K562 (cell line): ENCODE measurements around the gene POMGNT2. TPM values are rescaled to one million over a fixed set of nuclear protein-coding genes. Genes with fewer than 3 reads are reported as not detected.

ENCODE experiments used
- ATAC-seq: fragments of 200-7000 bp; cut with Tn5 transposase; 3 replicates; pipeline ENCODE4 v1.9.1; 2020; ENCODE audit warnings: moderate library complexity
- BruUV-seq: library from RNA; stranded (reverse); fragments of 400-500 nt; replicated peaks from 2 replicates; lab custom pipeline; 2021; lab: Mats Ljungman, UMichigan
- CTCF ChIA-PET: fragments of 300-600 bp; formaldehyde crosslinking; extraction: SDS; loops from one replicate; lab custom pipeline; 2021; ENCODE audit warnings: low intra/inter-chr PET ratio; lab: Yijun Ruan, JAX
- POLR2A ChIA-PET: fragments of 300-600, 350-650 bp; sonication (Branson Sonifier 250); formaldehyde crosslinking; extraction: SDS; loops from one replicate; lab custom pipeline; 2021; ENCODE audit warnings: antibody characterized with exemption, inconsistent platforms; lab: Yijun Ruan, JAX
- DNase-seq, 4 experiments: peaks; one replicate each; pipeline versions ENCODE4 v3.0.0 to v3.0.0-alpha.2; 2011 to 2018; ENCODE audit warnings: low spot score in 3 of 4, mixed read lengths in 3 of 4; ENCODE audit errors: extremely low read depth in 1 of 4
- FAIRE-seq: peaks from 2 replicates; lab custom pipeline; 2011; peaks lifted over from hg19 to GRCh38; lab: Jason Lieb, UNC
- H2AFZ ChIP-seq: 2 replicates; pipeline ENCODE4 v1.6.0; 2011; ENCODE audit warnings: low read depth, low read length, control low read depth, inconsistent platforms
- H3K27ac ChIP-seq: fragments of 200-600 bp; 3 replicates; pipeline ENCODE4 v1.8.0; 2011; ENCODE audit warnings: low read depth, mild to moderate bottlenecking, control low read depth, inconsistent platforms, low read length, moderate library complexity, mixed read lengths; ENCODE audit errors: extremely low read depth
- H3K27me3 ChIP-seq, 2 experiments: fragments of 300-600 bp in 1 of 2; 2 replicates in 1 of 2; 3 replicates in 1 of 2; pipeline versions ENCODE4 v1.6.0 to v1.8.0; 2011; ENCODE audit warnings: inconsistent platforms in 2 of 2, low read length in 2 of 2, mild to moderate bottlenecking in 1 of 2, mixed read lengths in 1 of 2, moderate library complexity in 1 of 2; ENCODE audit not compliant: control insufficient read depth in 2 of 2, insufficient read depth in 2 of 2
- H3K36me3 ChIP-seq: fragments of 300-600 bp; 3 replicates; pipeline ENCODE4 v1.8.0; 2011; ENCODE audit warnings: mild to moderate bottlenecking, low read length, inconsistent platforms; ENCODE audit not compliant: control insufficient read depth, insufficient read depth
- H3K4me1 ChIP-seq, 2 experiments: fragments of 200-600 bp in 1 of 2; replicated peaks in 1 of 2; 2 replicates in 1 of 2; 3 replicates in 1 of 2; pipeline versions ENCODE4 v1.5.1 to v1.8.0; 2011; ENCODE audit warnings: inconsistent platforms in 2 of 2, low read length in 2 of 2, mild to moderate bottlenecking in 1 of 2, mixed read lengths in 1 of 2, moderate library complexity in 1 of 2; ENCODE audit not compliant: control insufficient read depth in 2 of 2, insufficient read depth in 2 of 2
- H3K4me2 ChIP-seq: 2 replicates; pipeline ENCODE4 v1.6.1; 2011; ENCODE audit warnings: low read length, control low read depth, inconsistent platforms, mixed read lengths; ENCODE audit not compliant: insufficient read depth
- H3K4me3 ChIP-seq: fragments of 200-600 bp; sonication (generic), shearing (Covaris generic); 2 replicates; pipeline ENCODE4 v1.5.1; 2016; ENCODE audit warnings: control low read depth, inconsistent platforms
- H3K79me2 ChIP-seq: fragments of 200-600 bp; 3 replicates; pipeline ENCODE4 v1.8.0; 2011; ENCODE audit warnings: low read length, inconsistent platforms; ENCODE audit not compliant: control insufficient read depth, insufficient read depth
- H3K9ac ChIP-seq, 2 experiments: 2 replicates each; pipeline versions ENCODE4 v1.6.0 to v1.6.1; 2011; ENCODE audit warnings: low read depth in 2 of 2, low read length in 2 of 2, control low read depth in 1 of 2, inconsistent platforms in 1 of 2, mild to moderate bottlenecking in 1 of 2, mixed read lengths in 1 of 2; ENCODE audit not compliant: insufficient read depth in 1 of 2
- H3K9me1 ChIP-seq: one replicate; pipeline ENCODE4 v1.6.0; 2011; ENCODE audit warnings: inconsistent platforms, mild to moderate bottlenecking, low read length, moderate library complexity; ENCODE audit not compliant: control insufficient read depth, insufficient read depth
- H3K9me3 ChIP-seq: replicated peaks from 2 replicates; pipeline ENCODE4 v1.5.1; 2011; ENCODE audit warnings: low read depth, low read length, inconsistent platforms; ENCODE audit not compliant: control insufficient read depth, insufficient read depth
- H4K20me1 ChIP-seq: replicated peaks from 2 replicates; pipeline ENCODE4 v1.6.1; 2011; ENCODE audit warnings: low read length, inconsistent platforms, mixed read lengths; ENCODE audit not compliant: control insufficient read depth, insufficient read depth
- CCNT2 ChIP-seq: IDR thresholded peaks from 2 replicates; pipeline ENCODE4 v1.6.1; 2011; ENCODE audit warnings: borderline replicate concordance, low read depth, mild to moderate bottlenecking, moderate library complexity, mixed read lengths, low read length; ENCODE audit not compliant: insufficient read length; ENCODE audit errors: extremely low read depth
- EZH2 ChIP-seq: IDR thresholded peaks from 2 replicates; pipeline ENCODE4 v1.6.1; 2012; ENCODE audit warnings: low read depth, mild to moderate bottlenecking, inconsistent platforms, low read length, borderline replicate concordance
- FOXJ3 ChIP-seq: sonication (generic); formaldehyde crosslinking; IDR thresholded peaks from 2 replicates; pipeline ENCODE4 v1.4.0; 2020; ENCODE audit warnings: mild to moderate bottlenecking, missing genetic modification reagents
- HMGN3 ChIP-seq: IDR thresholded peaks from 2 replicates; pipeline ENCODE4 v1.6.1; 2011; ENCODE audit warnings: borderline replicate concordance, low read depth, mild to moderate bottlenecking, mixed read lengths, low read length; ENCODE audit not compliant: insufficient read length; ENCODE audit errors: extremely low read depth
- MED1 ChIP-seq: sonication (generic); formaldehyde crosslinking; IDR thresholded peaks from 2 replicates; pipeline ENCODE4 v1.8.1; 2023; ENCODE audit warnings: missing genetic modification reagents, borderline replicate concordance
- RB1 ChIP-seq: fragments of 450-650 bp; IDR thresholded peaks from 2 replicates; pipeline ENCODE4 v1.6.1; 2017; ENCODE audit warnings: low read depth, mild to moderate bottlenecking
- U2AF2 ChIP-seq: fragments of 200-400 bp; formaldehyde crosslinking; optimal IDR thresholded peaks from 2 replicates; pipeline ENCODE3; 2017; ENCODE audit warnings: low read depth, mild to moderate bottlenecking, low read length
- ZBTB5 ChIP-seq: fragments of 450-650 bp; IDR thresholded peaks from 2 replicates; pipeline ENCODE4 v1.6.1; 2017; ENCODE audit warnings: antibody characterized with exemption
- ZC3H4 ChIP-seq: sonication (generic); formaldehyde crosslinking; IDR thresholded peaks from 2 replicates; pipeline ENCODE4 v1.9.0; 2021; ENCODE audit warnings: missing genetic modification reagents, borderline replicate concordance
- WGBS: fragments of 100-300 bp; shearing (Covaris generic); methylation state at CpG from one replicate; pipeline ENCODE4 v1.1.6; 2016; ENCODE audit warnings: low coverage, mixed read lengths; ENCODE audit not compliant: insufficient coverage; ENCODE audit errors: missing lambda C conversion rate; 5-methylcytosine and 5-hydroxymethylcytosine counted together
- in situ Hi-C: fragments of 300-500 bp; cut with MboI; formaldehyde crosslinking; loops from 4 replicates; pipeline ENCODE4 v1.15.0; 2018; ENCODE audit warnings: inconsistent platforms, mixed read lengths
- intact Hi-C: fragments of 100-400 bp; cut with micrococcal nuclease; formaldehyde crosslinking; loops from 2 replicates; pipeline ENCODE4 v1.14.2; 2022
- polyA plus RNA-seq, 8 experiments: library from polyadenylated mRNA; depleted of rRNA in 4 of 8; stranded (reverse) in 5 of 8; unstranded in 3 of 8; fragments of >200 nt; fragmentation: Nextera tagmentation in 2 of 8; fragmentation: Illumina TruSeq in 1 of 8; extraction: Ambion mirVana in 2 of 8; extraction: Trizol in 1 of 8; gene quantifications; 2 replicates each; pipeline versions ENCODE4 v1.2.1 to v1.2.3, GENCODE V29; 2011 to 2014; ENCODE audit warnings: inconsistent platforms in 1 of 8, missing spikeins in 1 of 8
- total RNA-seq, 7 experiments: library from RNA; depleted of rRNA in 6 of 7; stranded (reverse); fragments of >200 nt in 6 of 7; fragmentation: Illumina TruSeq in 2 of 7; extraction: Trizol in 2 of 7; gene quantifications; 2 replicates each; pipeline versions ENCODE4 v1.2.1 to v1.2.3, GENCODE V29; 2011 to 2021; ENCODE audit warnings: low replicate concordance in 1 of 7
- TF ChIP-seq, protein P1 (sequence below): fragments of 250-450 bp; sonication (Bioruptor Pico); IDR thresholded peaks from 2 replicates; pipeline ENCODE4 v1.9.0; 2021; ENCODE audit warnings: mild to moderate bottlenecking, inconsistent platforms

Gene POMGNT2
- total and polyA plus RNA-seq, 9 of the 15 experiments (the other 6 are each of a cell fraction or from before 2014, with no cell fraction given): 0.65 to 14.1 (median 10.3) TPM

- Histone ChIP-seq H4K20me1 (no peaks in the 10 kb centered on the region), H3K4me1 (no peaks in the 10 kb centered on the region), H3K4me2 (no peak overlapping the region), H3K9me1 (no peaks in the 10 kb centered on the region), H3K9me3 (no peaks in the 10 kb centered on the region), H3K79me2 (no peaks in the 10 kb centered on the region), H2AFZ (no peak overlapping the region), H3K27ac (no peak overlapping the region), H3K9ac (no peak overlapping the region), H3K36me3 (no peaks in the 10 kb centered on the region), H3K27me3 (peaks cover 6 to 46% of the 10 kb centered on the region in 2 experiments; a peak in 3 of 5 replicates), H3K4me3 (no peak overlapping the region)
- ChIA-PET POLR2A (no interaction called here), CTCF (no interaction called here)
- BruUV-seq: no TSS peak
- in situ Hi-C loops (loop anchor here (10.0 kb wide), 1 partner anchor 1007 kb away; no protein-coding TSS in a partner anchor), intact Hi-C loops (no loop called here)
- WGBS: 1% methylated on average over 7 of the region's 7 CpGs
- peak; percentile 88 for FAIRE-seq
- TF ChIP-seq HMGN3: no peak
- TF ChIP-seq MED1: no peak
- TF ChIP-seq ZC3H4 (CRISPR knock-in tag): no peak
- no peak for TF ChIP-seq FOXJ3
- TF ChIP-seq CCNT2: no peak
- TF ChIP-seq ZBTB5: no peak
- TF ChIP-seq, protein P1, sequence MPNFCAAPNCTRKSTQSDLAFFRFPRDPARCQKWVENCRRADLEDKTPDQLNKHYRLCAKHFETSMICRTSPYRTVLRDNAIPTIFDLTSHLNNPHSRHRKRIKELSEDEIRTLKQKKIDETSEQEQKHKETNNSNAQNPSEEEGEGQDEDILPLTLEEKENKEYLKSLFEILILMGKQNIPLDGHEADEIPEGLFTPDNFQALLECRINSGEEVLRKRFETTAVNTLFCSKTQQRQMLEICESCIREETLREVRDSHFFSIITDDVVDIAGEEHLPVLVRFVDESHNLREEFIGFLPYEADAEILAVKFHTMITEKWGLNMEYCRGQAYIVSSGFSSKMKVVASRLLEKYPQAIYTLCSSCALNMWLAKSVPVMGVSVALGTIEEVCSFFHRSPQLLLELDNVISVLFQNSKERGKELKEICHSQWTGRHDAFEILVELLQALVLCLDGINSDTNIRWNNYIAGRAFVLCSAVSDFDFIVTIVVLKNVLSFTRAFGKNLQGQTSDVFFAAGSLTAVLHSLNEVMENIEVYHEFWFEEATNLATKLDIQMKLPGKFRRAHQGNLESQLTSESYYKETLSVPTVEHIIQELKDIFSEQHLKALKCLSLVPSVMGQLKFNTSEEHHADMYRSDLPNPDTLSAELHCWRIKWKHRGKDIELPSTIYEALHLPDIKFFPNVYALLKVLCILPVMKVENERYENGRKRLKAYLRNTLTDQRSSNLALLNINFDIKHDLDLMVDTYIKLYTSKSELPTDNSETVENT: no peak
- no peak for TF ChIP-seq U2AF2
- no peak for TF ChIP-seq RB1
- no peak for TF ChIP-seq EZH2
- DNase-seq: no peak
- ATAC-seq: no peak
Measured at GRCh38 chr3:43038010-43038409, 67.9 kb downstream of the POMGNT2 start.
